Neural progenitor cell (in vitro differentiated cells): ENCODE results near the gene ANKMY1. TPM values are rescaled to one million over a fixed set of nuclear protein-coding genes. Genes with fewer than 3 reads are reported as not detected.

Experiments
- DNase-seq: peaks from one replicate; pipeline ENCODE4 v3.0.0-alpha.2; 2016; ENCODE audit warnings: low spot score
- H2AFZ ChIP-seq: fragments of 200-600 bp; sonication (generic); replicated peaks from 2 replicates; pipeline ENCODE4 v1.6.1; 2016; ENCODE audit warnings: antibody characterized with exemption
- H3F3A ChIP-seq: fragments of 200-600 bp; sonication (generic); 2 replicates; pipeline ENCODE4 v1.6.1; 2016; ENCODE audit warnings: antibody characterized with exemption, low read depth
- H3K27ac ChIP-seq: fragments of 200-600 bp; sonication (generic); 2 replicates; pipeline ENCODE4 v1.5.1; 2016; ENCODE audit warnings: mild to moderate bottlenecking
- H3K27me3 ChIP-seq: fragments of 200-600 bp; sonication (generic); 2 replicates; pipeline ENCODE4 v1.6.1; 2016; ENCODE audit warnings: mild to moderate bottlenecking, moderate library complexity
- H3K36me3 ChIP-seq: fragments of 200-600 bp; sonication (generic); 2 replicates; pipeline ENCODE4 v1.5.1; 2016
- H3K4me1 ChIP-seq: fragments of 200-600 bp; sonication (generic); 2 replicates; pipeline ENCODE4 v1.6.1; 2016; ENCODE audit warnings: mixed run types
- H3K4me2 ChIP-seq: fragments of 200-600 bp; sonication (generic); 2 replicates; pipeline ENCODE4 v1.6.1; 2016
- H3K4me3 ChIP-seq: fragments of 200-600 bp; sonication (generic); 2 replicates; pipeline ENCODE4 v1.5.1; 2016
- H3K79me2 ChIP-seq: fragments of 200-600 bp; sonication (generic); 2 replicates; pipeline ENCODE4 v1.6.1; 2016; ENCODE audit warnings: low read depth
- H3K9ac ChIP-seq: fragments of 200-600 bp; sonication (generic); 2 replicates; pipeline ENCODE4 v1.6.1; 2016
- H3K9me3 ChIP-seq: fragments of 200-600 bp; sonication (generic); 2 replicates; pipeline ENCODE4 v1.5.1; 2016; ENCODE audit warnings: low read depth
- H4K20me1 ChIP-seq: fragments of 200-600 bp; sonication (generic); 2 replicates; pipeline ENCODE4 v1.6.1; 2016; ENCODE audit warnings: low read depth
- H3K27ac Mint-ChIP-seq: 3 replicates; pipeline ENCODE4 v1.8.0; 2021; ENCODE audit warnings: mixed read lengths
- H3K27me3 Mint-ChIP-seq: 2 replicates; pipeline ENCODE4 v1.8.0; 2022; ENCODE audit warnings: low read depth, mild to moderate bottlenecking, inconsistent platforms, moderate library complexity, mixed read lengths; ENCODE audit not compliant: insufficient read depth
- H3K36me3 Mint-ChIP-seq: 3 replicates; pipeline ENCODE4 v1.8.0; 2021; ENCODE audit warnings: mixed read lengths
- H3K4me1 Mint-ChIP-seq: 3 replicates; pipeline ENCODE4 v1.8.0; 2021; ENCODE audit warnings: mixed read lengths
- H3K4me3 Mint-ChIP-seq: 3 replicates; pipeline ENCODE4 v1.8.0; 2021; ENCODE audit warnings: mild to moderate bottlenecking, moderate library complexity, mixed read lengths
- H3K9me3 Mint-ChIP-seq: 3 replicates; pipeline ENCODE4 v1.8.0; 2020; ENCODE audit warnings: mixed read lengths
- CTCF ChIP-seq: fragments of 200-600 bp; sonication (generic); IDR thresholded peaks from 2 replicates; pipeline ENCODE4 v1.5.1; 2017; ENCODE audit warnings: antibody characterized with exemption, mild to moderate bottlenecking
- EZH2 ChIP-seq: fragments of 200-600 bp; sonication (generic); IDR thresholded peaks from 2 replicates; pipeline ENCODE4 v1.6.1; 2017; ENCODE audit warnings: antibody characterized with exemption, mild to moderate bottlenecking, moderate library complexity
- EZH2phosphoT487 ChIP-seq: fragments of 200-600 bp; sonication (generic); IDR thresholded peaks from 2 replicates; pipeline ENCODE4 v1.6.1; 2017; ENCODE audit warnings: antibody characterized with exemption
- total RNA-seq: library from RNA; depleted of rRNA; stranded (reverse); fragments of >200 nt; gene quantifications from 2 replicates; pipeline ENCODE4 v1.2.3, GENCODE V29; 2015; ENCODE audit warnings: low replicate concordance

Gene ANKMY1
- total RNA-seq, 1 donor from 2014 or later: 4.2 TPM

DNA sequence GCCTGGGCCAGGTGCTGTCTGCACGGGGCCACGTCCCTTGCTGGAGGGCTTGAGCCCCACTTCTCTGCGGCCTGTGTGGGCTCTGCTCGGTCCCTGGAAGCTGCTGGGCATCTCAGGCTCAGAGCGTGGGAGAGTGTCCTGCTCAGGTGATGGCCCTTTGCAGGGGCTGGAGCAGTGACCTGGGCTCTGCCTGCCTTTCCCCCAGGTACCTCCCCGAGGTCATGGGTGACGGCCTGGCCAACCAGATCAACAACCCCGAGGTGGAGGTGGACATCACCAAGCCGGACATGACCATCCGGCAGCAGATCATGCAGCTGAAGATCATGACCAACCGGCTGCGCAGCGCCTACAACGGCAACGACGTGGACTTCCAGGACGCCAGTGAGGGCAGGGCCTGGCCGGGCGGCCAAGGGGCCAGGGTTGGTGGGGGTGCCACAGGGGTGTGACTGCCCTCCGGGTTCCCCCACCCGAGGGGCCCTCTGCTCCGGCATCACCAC is 92.5 kb downstream of the ANKMY1 start:
- H2AFZ ChIP-seq: no peak overlapping the region
- H3K36me3 Mint-ChIP-seq: peaks cover 8% of the 10 kb centered on the region
- H3K9me3 ChIP-seq: no peaks in the 10 kb centered on the region
- peaks cover 9% of the 10 kb centered on the region for H3K4me1 Mint-ChIP-seq
- DNase-seq: no peak
- H3K9ac ChIP-seq: no peak overlapping the region
- H3K4me2 ChIP-seq: no peak overlapping the region
- H3K27ac Mint-ChIP-seq: no peak overlapping the region
- no peaks in the 10 kb centered on the region for H3K27me3 ChIP-seq
- H3K79me2 ChIP-seq: no peaks in the 10 kb centered on the region
- H3K4me3 Mint-ChIP-seq: no peak overlapping the region
- TF ChIP-seq CTCF: no peak
- no peak for TF ChIP-seq EZH2phosphoT487
- no peak for TF ChIP-seq EZH2
- no peak overlapping the region for H3K27ac ChIP-seq
- peaks cover 9% of the 10 kb centered on the region for H3K27me3 Mint-ChIP-seq
- H3K4me3 ChIP-seq: no peak overlapping the region
- peaks cover 3% of the 10 kb centered on the region for H3K9me3 Mint-ChIP-seq
- H3F3A ChIP-seq: no peaks in the 10 kb centered on the region
- peaks cover 12% of the 10 kb centered on the region for H4K20me1 ChIP-seq
- no peaks in the 10 kb centered on the region for H3K4me1 ChIP-seq
- no peaks in the 10 kb centered on the region for H3K36me3 ChIP-seq

DNA sequence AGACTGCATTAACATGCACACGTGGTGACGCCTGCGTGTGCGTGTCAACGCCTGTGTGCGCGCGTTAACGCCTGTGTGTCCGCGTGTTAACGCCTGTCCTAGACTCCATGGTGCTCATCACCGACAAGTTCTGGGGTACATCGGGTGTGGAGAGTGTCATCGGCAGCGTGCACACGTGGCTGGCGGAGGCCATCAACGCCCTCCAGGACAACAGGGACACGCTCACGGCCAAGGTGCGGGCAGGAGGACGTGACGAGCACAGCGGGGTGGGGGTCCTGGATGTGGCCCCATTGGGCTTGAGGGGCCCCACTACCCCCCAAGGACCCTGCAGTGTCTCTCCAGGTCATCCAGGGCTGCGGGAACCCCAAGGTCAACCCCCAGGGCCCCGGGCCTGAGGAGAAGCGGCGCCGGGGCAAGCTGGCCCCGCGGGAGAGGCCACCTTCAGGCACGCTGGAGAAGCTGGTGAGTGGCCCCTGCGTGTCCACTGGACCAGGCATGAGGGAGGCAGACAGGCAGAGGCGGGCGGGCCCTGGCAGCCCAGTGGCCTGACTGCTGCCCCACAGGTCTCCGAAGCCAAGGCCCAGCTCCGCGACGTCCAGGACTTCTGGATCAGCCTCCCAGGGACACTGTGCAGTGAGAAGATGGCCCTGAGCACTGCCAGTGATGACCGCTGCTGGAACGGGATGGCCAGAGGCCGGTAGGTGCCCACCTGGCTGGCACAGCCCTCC is 93.1 kb downstream of the ANKMY1 start:
- Histone ChIP-seq H3K4me1 (peaks cover under 1% of the 10 kb centered on the region), H3K9ac (no peak overlapping the region), H3K4me2 (no peak overlapping the region), H3K79me2 (no peaks in the 10 kb centered on the region), H3K4me3 (no peak overlapping the region), H3K36me3 (no peaks in the 10 kb centered on the region), H3K27me3 (no peaks in the 10 kb centered on the region), H3K9me3 (no peaks in the 10 kb centered on the region), H3K27ac (no peak overlapping the region), H4K20me1 (peaks cover 18% of the 10 kb centered on the region), H2AFZ (no peak overlapping the region), H3F3A (peaks cover under 1% of the 10 kb centered on the region)
- Mint-ChIP-seq H3K4me3 (no peak overlapping the region), H3K27ac (no peak overlapping the region), H3K36me3 (peaks cover 6% of the 10 kb centered on the region), H3K27me3 (peaks cover 8% of the 10 kb centered on the region), H3K9me3 (peaks cover 3% of the 10 kb centered on the region), H3K4me1 (peaks cover 4% of the 10 kb centered on the region)
- TF ChIP-seq CTCF: no peak
- TF ChIP-seq EZH2phosphoT487: no peak
- no peak for TF ChIP-seq EZH2
- no peak for DNase-seq

- Mint-ChIP-seq H3K27ac (no peak overlapping the region), H3K4me1 (no peaks in the 10 kb centered on the region), H3K27me3 (peaks cover 4% of the 10 kb centered on the region), H3K36me3 (peaks cover 2% of the 10 kb centered on the region), H3K4me3 (no peak overlapping the region), H3K9me3 (no peaks in the 10 kb centered on the region)
- H3K27ac ChIP-seq: no peak overlapping the region
- no peak overlapping the region for H3K9ac ChIP-seq
- no peaks in the 10 kb centered on the region for H3K9me3 ChIP-seq
- no peak for DNase-seq
- H3K27me3 ChIP-seq: no peaks in the 10 kb centered on the region
- H3F3A ChIP-seq: peaks cover 5% of the 10 kb centered on the region
- H3K4me3 ChIP-seq: no peak overlapping the region
- peaks cover 8% of the 10 kb centered on the region for H3K4me1 ChIP-seq
- no peaks in the 10 kb centered on the region for H3K36me3 ChIP-seq
- no peaks in the 10 kb centered on the region for H3K79me2 ChIP-seq
- H2AFZ ChIP-seq: no peak overlapping the region
- peaks cover 25% of the 10 kb centered on the region for H4K20me1 ChIP-seq
- no peak for TF ChIP-seq CTCF
- no peak for TF ChIP-seq EZH2
- TF ChIP-seq EZH2phosphoT487: no peak
- no peak overlapping the region for H3K4me2 ChIP-seq
Observed at GRCh38 chr2:240463866-240464481, 93.8 kb downstream of the ANKMY1 start.
